CD14-positive monocyte (primary cell): ENCODE measurements around the gene KIRREL3. TPM values are rescaled to one million over a fixed set of nuclear protein-coding genes. Genes with fewer than 3 reads are reported as not detected.
A peak's percentile ranks its signal among the peaks of the same experiment; 100 is the strongest.

Experiments
- DNase-seq, 3 donors: peaks; one replicate each; pipeline ENCODE4 v3.0.0-alpha.2; 2011 to 2022
- H2AFZ ChIP-seq: 2 replicates; pipeline ENCODE4 v1.6.0; 2012; ENCODE audit warnings: mild to moderate bottlenecking, low read depth, low read length, inconsistent platforms; ENCODE audit not compliant: insufficient read depth, poor library complexity, severe bottlenecking
- H3K27ac ChIP-seq, 2 donors: 1 replicate in 1 of 2; 2 replicates in 1 of 2; pipeline ENCODE4 v1.5.1; 2012 to 2013; ENCODE audit warnings: low read length in 2 of 2, control low read depth in 1 of 2, inconsistent platforms in 1 of 2, low read depth in 1 of 2, mild to moderate bottlenecking in 1 of 2
- H3K27me3 ChIP-seq, 2 donors: one replicate each; pipeline versions ENCODE4 v1.6.0 to v1.6.1; 2011 to 2013; ENCODE audit warnings: low read length in 2 of 2; ENCODE audit not compliant: control insufficient read depth in 2 of 2, insufficient read depth in 2 of 2
- H3K36me3 ChIP-seq, 2 donors: replicated peaks in 1 of 2; 1 replicate in 1 of 2; 2 replicates in 1 of 2; pipeline versions ENCODE4 v1.5.1 to v1.6.1; 2012 to 2013; ENCODE audit warnings: low read length in 2 of 2, control low read depth in 1 of 2, inconsistent platforms in 1 of 2, mild to moderate bottlenecking in 1 of 2; ENCODE audit not compliant: insufficient read depth in 2 of 2, control insufficient read depth in 1 of 2
- H3K4me1 ChIP-seq, 2 donors: 1 replicate in 1 of 2; 2 replicates in 1 of 2; pipeline versions ENCODE4 v1.5.1 to v1.6.1; 2012 to 2013; ENCODE audit warnings: low read length in 2 of 2, control low read depth in 1 of 2, inconsistent platforms in 1 of 2, mild to moderate bottlenecking in 1 of 2, moderate library complexity in 1 of 2; ENCODE audit not compliant: insufficient read depth in 2 of 2, control insufficient read depth in 1 of 2
- H3K4me2 ChIP-seq: replicated peaks from 2 replicates; pipeline ENCODE3; 2012; ENCODE audit warnings: low read length, moderate library complexity, mild to moderate bottlenecking; ENCODE audit not compliant: poor library complexity, severe bottlenecking; ENCODE audit errors: extremely low read depth
- H3K4me3 ChIP-seq, 3 experiments: fragments of 200-600 bp in 1 of 3; sonication (generic) in 1 of 3; replicated peaks in 1 of 3; 1 replicate in 2 of 3; 2 replicates in 1 of 3; pipeline ENCODE4 v1.5.1; 2011 to 2013; ENCODE audit warnings: low read length in 3 of 3, mild to moderate bottlenecking in 3 of 3, control low read depth in 2 of 3, low read depth in 2 of 3, inconsistent platforms in 1 of 3, moderate library complexity in 1 of 3
- H3K79me2 ChIP-seq: 2 replicates; pipeline ENCODE4 v1.6.0; 2012; ENCODE audit warnings: mild to moderate bottlenecking, control low read depth, inconsistent platforms, low read length, moderate library complexity; ENCODE audit not compliant: insufficient read depth
- H3K9ac ChIP-seq: 2 replicates; pipeline ENCODE4 v1.6.0; 2017; ENCODE audit warnings: low read length, mild to moderate bottlenecking; ENCODE audit not compliant: insufficient read depth, poor library complexity, severe bottlenecking
- H3K9me3 ChIP-seq, 2 donors: replicated peaks in 1 of 2; 1 replicate in 1 of 2; 2 replicates in 1 of 2; pipeline versions ENCODE4 v1.5.1 to v1.6.1; 2012 to 2013; ENCODE audit warnings: low read length in 2 of 2, control low read depth in 1 of 2; ENCODE audit not compliant: control insufficient read depth in 1 of 2, insufficient read depth in 1 of 2
- H4K20me1 ChIP-seq: 2 replicates; pipeline ENCODE4 v1.6.0; 2012; ENCODE audit warnings: mild to moderate bottlenecking, low read length, control low read depth, moderate library complexity; ENCODE audit not compliant: insufficient read depth
- H3K27ac Mint-ChIP-seq, 7 donors: one replicate each; pipeline ENCODE4 v1.8.0; 2020; ENCODE audit warnings: mild to moderate bottlenecking in 7 of 7, mixed read lengths in 7 of 7, moderate library complexity in 6 of 7, inconsistent platforms in 2 of 7
- H3K27me3 Mint-ChIP-seq, 3 donors: one replicate each; pipeline ENCODE4 v1.8.0; 2021 to 2022; ENCODE audit warnings: low read depth in 3 of 3, mild to moderate bottlenecking in 3 of 3, mixed read lengths in 3 of 3, moderate library complexity in 3 of 3, inconsistent platforms in 1 of 3
- H3K36me3 Mint-ChIP-seq, 2 donors: one replicate each; pipeline ENCODE4 v1.8.0; 2020; ENCODE audit warnings: mixed read lengths in 2 of 2, inconsistent platforms in 1 of 2, mild to moderate bottlenecking in 1 of 2
- H3K4me1 Mint-ChIP-seq: one replicate; pipeline ENCODE4 v1.8.0; 2020; ENCODE audit warnings: mild to moderate bottlenecking, mixed read lengths
- H3K4me3 Mint-ChIP-seq, 2 donors: one replicate each; pipeline ENCODE4 v1.8.0; 2020; ENCODE audit warnings: mild to moderate bottlenecking in 2 of 2, mixed read lengths in 2 of 2, moderate library complexity in 1 of 2
- H3K9me3 Mint-ChIP-seq, 7 donors: one replicate each; pipeline ENCODE4 v1.8.0; 2020 to 2022; ENCODE audit warnings: mixed read lengths in 7 of 7, mild to moderate bottlenecking in 6 of 7, moderate library complexity in 6 of 7, inconsistent platforms in 2 of 7
- WGBS: methylation state at CpG from one replicate; pipeline ENCODE4 v1.1.5; 2013; ENCODE audit warnings: missing lambda C conversion rate; ENCODE audit not compliant: insufficient coverage; 5-methylcytosine and 5-hydroxymethylcytosine counted together
- intact Hi-C, 2 donors: fragments of 100-400 bp; cut with micrococcal nuclease; formaldehyde crosslinking; loops; one replicate each; pipeline versions ENCODE4 v1.15.0 to v1.15.1; 2023
- polyA plus RNA-seq, 3 donors: library from polyadenylated mRNA; depleted of rRNA in 1 of 3; unstranded in 2 of 3; stranded (reverse) in 1 of 3; fragments of 300-500 nt in 2 of 3; fragments of >200 nt in 1 of 3; fragmentation: Illumina TruSeq in 2 of 3; gene quantifications; 1 replicate in 2 of 3; 2 replicates in 1 of 3; pipeline ENCODE4 v1.2.3, GENCODE V29; 2012 to 2021
- TF ChIP-seq, protein P1 (sequence below): fragments of 200-600 bp; IDR thresholded peaks from one replicate; pipeline ENCODE4 v1.8.0; 2022; ENCODE audit warnings: antibody characterized with exemption, mild to moderate bottlenecking

The KIRREL3 gene
- polyA plus RNA-seq, 3 donors: not detected

- Mint-ChIP-seq H3K9me3 (peaks cover 0 to 2% (median 0%) of the 10 kb centered on the region in 7 donors), H3K4me3 (no peak overlapping the region), H3K4me1 (no peaks in the 10 kb centered on the region), H3K27me3 (peaks cover 3 to 7% (median 5%) of the 10 kb centered on the region in 3 donors), H3K27ac (no peak overlapping the region), H3K36me3 (no peaks in the 10 kb centered on the region)
- no peaks in the 10 kb centered on the region for H3K4me1 ChIP-seq
- no peaks in the 10 kb centered on the region for H3K36me3 ChIP-seq
- no peak overlapping the region for H3K4me3 ChIP-seq
- H3K9me3 ChIP-seq: no peaks in the 10 kb centered on the region
- no peaks in the 10 kb centered on the region for H3K27me3 ChIP-seq
- WGBS: 98% methylated on average over 10 of the region's 11 CpGs
- H3K9ac ChIP-seq: no peak overlapping the region
- H3K4me2 ChIP-seq: no peak overlapping the region
- no peaks in the 10 kb centered on the region for H4K20me1 ChIP-seq
- no peak overlapping the region for H3K27ac ChIP-seq
- intact Hi-C loops: loop anchor here in 1 of 2 donors (10.0 kb wide), 1 partner anchor 954 kb away; no protein-coding TSS in a partner anchor
- no peak for DNase-seq
- H2AFZ ChIP-seq: no peak overlapping the region
- TF ChIP-seq, protein P1, sequence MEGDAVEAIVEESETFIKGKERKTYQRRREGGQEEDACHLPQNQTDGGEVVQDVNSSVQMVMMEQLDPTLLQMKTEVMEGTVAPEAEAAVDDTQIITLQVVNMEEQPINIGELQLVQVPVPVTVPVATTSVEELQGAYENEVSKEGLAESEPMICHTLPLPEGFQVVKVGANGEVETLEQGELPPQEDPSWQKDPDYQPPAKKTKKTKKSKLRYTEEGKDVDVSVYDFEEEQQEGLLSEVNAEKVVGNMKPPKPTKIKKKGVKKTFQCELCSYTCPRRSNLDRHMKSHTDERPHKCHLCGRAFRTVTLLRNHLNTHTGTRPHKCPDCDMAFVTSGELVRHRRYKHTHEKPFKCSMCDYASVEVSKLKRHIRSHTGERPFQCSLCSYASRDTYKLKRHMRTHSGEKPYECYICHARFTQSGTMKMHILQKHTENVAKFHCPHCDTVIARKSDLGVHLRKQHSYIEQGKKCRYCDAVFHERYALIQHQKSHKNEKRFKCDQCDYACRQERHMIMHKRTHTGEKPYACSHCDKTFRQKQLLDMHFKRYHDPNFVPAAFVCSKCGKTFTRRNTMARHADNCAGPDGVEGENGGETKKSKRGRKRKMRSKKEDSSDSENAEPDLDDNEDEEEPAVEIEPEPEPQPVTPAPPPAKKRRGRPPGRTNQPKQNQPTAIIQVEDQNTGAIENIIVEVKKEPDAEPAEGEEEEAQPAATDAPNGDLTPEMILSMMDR: no peak
- no peaks in the 10 kb centered on the region for H3K79me2 ChIP-seq
These were observed 479.4 kb downstream of the KIRREL3 start for GRCh38 chr11:126521196-126521595.

DNA sequence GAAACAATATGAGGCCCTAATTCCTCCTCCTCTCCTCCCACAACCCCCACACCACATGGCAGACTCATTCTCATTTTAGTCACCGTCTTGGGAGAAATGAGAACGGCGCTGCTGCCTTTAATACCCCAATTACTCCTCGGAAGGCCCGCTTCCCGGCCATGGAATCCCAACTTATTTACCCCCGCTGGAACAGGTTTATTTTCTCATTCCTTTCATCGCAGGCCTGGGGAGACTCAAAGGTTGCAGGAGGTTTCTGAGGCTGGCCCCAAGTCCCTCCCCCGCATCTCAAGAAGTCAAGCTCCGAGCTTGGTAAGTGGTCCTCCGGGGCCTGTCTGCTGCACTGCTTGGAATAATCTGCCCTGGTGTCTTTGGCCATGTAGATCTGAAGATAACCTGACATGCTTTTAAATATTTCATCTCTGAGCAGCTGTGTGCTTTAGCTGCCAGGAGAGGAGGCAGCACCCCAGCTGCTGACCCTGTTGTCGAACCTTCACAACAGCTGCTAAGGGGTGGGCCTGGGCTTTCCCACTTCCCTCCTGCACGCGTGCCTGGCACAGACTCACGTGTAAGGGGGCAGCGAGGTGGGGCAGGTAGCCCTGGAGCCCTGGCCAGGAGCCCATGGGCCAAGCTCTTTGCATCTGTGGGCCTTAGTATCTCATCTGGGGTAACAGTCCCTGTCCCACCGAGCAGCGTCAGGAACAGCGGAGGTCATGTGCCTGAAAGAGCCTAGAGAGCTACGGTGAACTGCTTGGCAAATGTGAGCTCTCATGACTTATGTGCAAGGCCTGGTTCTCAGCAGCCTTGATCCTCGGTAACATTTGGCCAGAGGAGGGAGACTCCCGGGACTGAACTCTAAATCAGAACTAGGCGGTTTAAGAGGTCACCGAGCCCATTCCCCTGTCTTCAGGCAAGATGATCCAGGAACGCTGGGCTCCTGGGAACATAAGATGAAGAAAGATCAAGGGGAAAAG is 480.5 kb downstream of the KIRREL3 start:
- 91% methylated on average over 23 of the region's 25 CpGs for WGBS
- Histone ChIP-seq H3K79me2 (no peaks in the 10 kb centered on the region), H3K4me1 (no peaks in the 10 kb centered on the region), H4K20me1 (no peaks in the 10 kb centered on the region), H3K27ac (no peak overlapping the region), H3K9ac (no peak overlapping the region), H3K9me3 (no peaks in the 10 kb centered on the region), H2AFZ (no peak overlapping the region), H3K36me3 (no peaks in the 10 kb centered on the region), H3K4me3 (no peak overlapping the region), H3K4me2 (no peak overlapping the region), H3K27me3 (no peaks in the 10 kb centered on the region)
- intact Hi-C loops: loop anchor here in 1 of 2 donors (10.0 kb wide), 1 partner anchor 955 kb away; no protein-coding TSS in a partner anchor
- no peak overlapping the region for H3K4me3 Mint-ChIP-seq
- H3K36me3 Mint-ChIP-seq: no peaks in the 10 kb centered on the region
- H3K27ac Mint-ChIP-seq: peak overlapping the region in 1 of 7 donors; percentile 66
- no peak for DNase-seq
- peaks cover 5 to 8% (median 7%) of the 10 kb centered on the region in 3 donors for H3K27me3 Mint-ChIP-seq
- H3K9me3 Mint-ChIP-seq: peaks cover 0 to 2% (median 0%) of the 10 kb centered on the region in 7 donors
- no peaks in the 10 kb centered on the region for H3K4me1 Mint-ChIP-seq
- TF ChIP-seq, protein P1: no peak
